HepG2 (cell line): ENCODE measurements around the gene A1CF. TPM values are rescaled to one million over a fixed set of nuclear protein-coding genes. Genes with fewer than 3 reads are reported as not detected.

Source experiments
- ADNP ChIP-seq: sonication (generic); formaldehyde crosslinking; IDR thresholded peaks from 2 replicates; pipeline ENCODE4 v1.4.0; 2020; ENCODE audit warnings: missing genetic modification reagents
- EED ChIP-seq: sonication (generic); formaldehyde crosslinking; IDR thresholded peaks from 2 replicates; pipeline ENCODE4 v1.5.0; 2020; ENCODE audit warnings: mild to moderate bottlenecking, missing genetic modification reagents
- EZH2 ChIP-seq: conservative IDR thresholded peaks from 2 replicates; pipeline ENCODE4 v1.6.1; 2012; ENCODE audit warnings: mild to moderate bottlenecking, low read depth, low read length, moderate library complexity
- JUN ChIP-seq: sonication (generic); formaldehyde crosslinking; IDR thresholded peaks from 2 replicates; pipeline ENCODE4 v1.4.0; 2020; ENCODE audit warnings: mild to moderate bottlenecking, missing genetic modification reagents
- KLF12 ChIP-seq: sonication (generic); formaldehyde crosslinking; IDR thresholded peaks from 2 replicates; pipeline ENCODE4 v1.4.0; 2020; ENCODE audit warnings: missing genetic modification reagents, borderline replicate concordance
- KLF15 ChIP-seq: sonication (generic); formaldehyde crosslinking; IDR thresholded peaks from 2 replicates; pipeline ENCODE4 v1.8.1; 2023; ENCODE audit warnings: borderline replicate concordance, mild to moderate bottlenecking, inconsistent platforms, missing genetic modification reagents, mixed read lengths
- LCORL ChIP-seq, 2 experiments: fragments of 450-650 bp in 1 of 2; sonication (generic) in 1 of 2; formaldehyde crosslinking in 1 of 2; IDR thresholded peaks; 2 replicates each; pipeline versions ENCODE4 v1.5.0 to v1.6.1; 2017 to 2020; ENCODE audit warnings: antibody characterized with exemption in 1 of 2, missing genetic modification reagents in 1 of 2
- REPIN1 ChIP-seq: sonication (generic); formaldehyde crosslinking; IDR thresholded peaks from 2 replicates; pipeline ENCODE4 v1.8.0; 2022; ENCODE audit warnings: missing genetic modification reagents, low read depth, mild to moderate bottlenecking, borderline replicate concordance
- TEAD2 ChIP-seq: sonication (generic); formaldehyde crosslinking; IDR thresholded peaks from 2 replicates; pipeline ENCODE4 v1.9.0; 2021; ENCODE audit warnings: missing genetic modification reagents
- THAP7 ChIP-seq: sonication (generic); formaldehyde crosslinking; IDR thresholded peaks from 2 replicates; pipeline ENCODE4 v1.8.1; 2023; ENCODE audit warnings: mild to moderate bottlenecking, missing genetic modification reagents
- THAP8 ChIP-seq: sonication (generic); formaldehyde crosslinking; IDR thresholded peaks from 2 replicates; pipeline ENCODE4 v1.5.1; 2020; ENCODE audit warnings: missing genetic modification reagents, mild to moderate bottlenecking, borderline replicate concordance
- TRIM22 ChIP-seq: fragments of 450-650 bp; IDR thresholded peaks from 2 replicates; pipeline ENCODE4 v1.6.1; 2017
- USF2 ChIP-seq, 2 experiments: sonication (generic) in 1 of 2; formaldehyde crosslinking in 1 of 2; IDR thresholded peaks; 2 replicates each; pipeline versions ENCODE4 v1.5.1 to v1.6.1; 2011 to 2020; ENCODE audit warnings: borderline replicate concordance in 1 of 2, low read depth in 1 of 2, low read length in 1 of 2, mild to moderate bottlenecking in 1 of 2, missing genetic modification reagents in 1 of 2, moderate library complexity in 1 of 2
- ZNF33B ChIP-seq: sonication (generic); formaldehyde crosslinking; IDR thresholded peaks from 2 replicates; pipeline ENCODE4 v1.5.1; 2020; ENCODE audit warnings: mild to moderate bottlenecking, missing genetic modification reagents
- ZNF740 ChIP-seq: sonication (generic); formaldehyde crosslinking; IDR thresholded peaks from 2 replicates; pipeline ENCODE4 v1.4.0; 2020; ENCODE audit warnings: missing genetic modification reagents
- ZNF850 ChIP-seq: sonication (generic); formaldehyde crosslinking; conservative IDR thresholded peaks from 2 replicates; pipeline ENCODE4 v1.9.0; 2021; ENCODE audit warnings: mild to moderate bottlenecking, missing genetic modification reagents
- polyA plus RNA-seq, 8 experiments: library from polyadenylated mRNA; depleted of rRNA in 3 of 8; stranded (reverse) in 7 of 8; unstranded in 1 of 8; fragments of >200 nt; fragmentation: Illumina TruSeq in 4 of 8; extraction: Trizol in 4 of 8; gene quantifications; 2 replicates each; pipeline versions ENCODE4 v1.2.1 to v1.2.3, GENCODE V29; 2011 to 2016; ENCODE audit warnings: low read depth in 4 of 8, missing spikeins in 1 of 8, mixed read lengths in 1 of 8; ENCODE audit not compliant: insufficient read depth in 1 of 8
- total RNA-seq, 5 experiments: library from RNA; depleted of rRNA; stranded (reverse); fragments of >200 nt; fragmentation: Illumina TruSeq; extraction: Trizol; gene quantifications; 2 replicates each; pipeline ENCODE4 v1.2.3, GENCODE V29; 2016; ENCODE audit warnings: low read depth in 1 of 5

The A1CF gene
- total and polyA plus RNA-seq, 2 of the 13 experiments (the other 11 are each of a cell fraction or from before 2014, with no cell fraction given), result 56.1 to 58.1 TPM

- TF ChIP-seq USF2 (IDR thresholded peaks at IDR 0.05; ENCODE audit: low read depth, low read length) (no peak), USF2 (CRISPR knock-in tag; IDR thresholded peaks at IDR 0.05; ENCODE audit: borderline replicate concordance) (no peak), THAP7 (CRISPR knock-in tag) (no peak), JUN (CRISPR knock-in tag) (no peak), THAP8 (CRISPR knock-in tag) (no peak), TEAD2 (CRISPR knock-in tag) (no peak), REPIN1 (CRISPR knock-in tag) (no peak), EED (CRISPR knock-in tag) (no peak), ADNP (CRISPR knock-in tag) (no peak), LCORL (IDR thresholded peaks at IDR 0.05) (no peak), LCORL (CRISPR knock-in tag; IDR thresholded peaks at IDR 0.05) (no peak), KLF15 (CRISPR knock-in tag) (no peak), ZNF850 (CRISPR knock-in tag) (no peak), ZNF740 (no peak), TRIM22 (no peak), EZH2 (no peak), ZNF33B (no peak), KLF12 (CRISPR knock-in tag) (no peak)
Measured at GRCh38 chr10:50851884-50852671, 33.3 kb downstream of the A1CF start (continued).
